ENCODE data around the gene PLD6. TPM values are rescaled to one million over a fixed set of nuclear protein-coding genes. Genes with fewer than 3 reads are reported as not detected.

PLD6 gene
- total RNA-seq, 1 experiment from 2014 or later, result 1.0 TPM

Other genes with a start within 250 kb of the PLD6 start
- gene TNFRSF13B, start 234.2 kb downstream of the PLD6 start, total RNA-seq (2014; rRNA removed; shearing (Covaris generic)), result not detected in 2 replicates
- 193 and 199 TPM in 2 replicates for gene MPRIP, start 163.9 kb downstream of the PLD6 start, total RNA-seq (2014; rRNA removed; shearing (Covaris generic))
- 14.3 and 18.6 TPM in 2 replicates for gene FLCN, start 30.8 kb upstream of the PLD6 start, total RNA-seq (2014; rRNA removed; shearing (Covaris generic))
- 132 and 182 TPM in 2 replicates for gene COPS3, start 74.9 kb upstream of the PLD6 start, total RNA-seq (2014; rRNA removed; shearing (Covaris generic))
- gene NT5M, start 97.0 kb upstream of the PLD6 start, total RNA-seq (2014; rRNA removed; shearing (Covaris generic)), result 0.69 and 0.87 TPM in 2 replicates

All from SJSA1 (cell line).